Measurements from ENCODE around the gene RFX4.

RFX4 gene

GRCh38 chr12:106629797-106630659 is 47.2 kb downstream of the RFX4 start:
- no peak overlapping the region for H3K4me3 ChIP-seq (ENCODE audit: low read length)
- no peaks in the 10 kb centered on the region for H3K4me1 ChIP-seq (ENCODE audit: control insufficient read depth, insufficient read depth, low read length)
- no peak for DNase-seq (ENCODE audit: low read depth, low spot score)
- no peaks in the 10 kb centered on the region; the same call in 1 of the 2 replicates for H3K36me3 ChIP-seq (ENCODE audit: control insufficient read depth, insufficient read depth, low read length)
- WGBS (ENCODE audit: insufficient coverage, insufficient read length), result no CpG with 5 or more reads among the region's 12 CpGs
- H3K27ac ChIP-seq (ENCODE audit: low read length), result no peak overlapping the region
- no peaks in the 10 kb centered on the region for H3K27me3 ChIP-seq (ENCODE audit: control insufficient read depth, insufficient read depth, low read length)
- no peaks in the 10 kb centered on the region for H3K9me3 ChIP-seq (ENCODE audit: control insufficient read depth, insufficient read depth, low read length)

GRCh38 chr12:106631150-106631549 is 48.3 kb downstream of the RFX4 start:
- peak; percentile 2 for DNase-seq (ENCODE audit: low read depth, low spot score)
- Histone ChIP-seq H3K27me3 (ENCODE audit: control insufficient read depth, insufficient read depth, low read length) (no peaks in the 10 kb centered on the region), H3K9me3 (ENCODE audit: control insufficient read depth, insufficient read depth, low read length) (no peaks in the 10 kb centered on the region), H3K36me3 (ENCODE audit: control insufficient read depth, insufficient read depth, low read length) (no peaks in the 10 kb centered on the region; the same call in 1 of the 2 replicates), H3K4me3 (ENCODE audit: low read length) (no peak overlapping the region), H3K27ac (ENCODE audit: low read length) (no peak overlapping the region), H3K4me1 (ENCODE audit: control insufficient read depth, insufficient read depth, low read length) (no peaks in the 10 kb centered on the region)
- WGBS (ENCODE audit: insufficient coverage, insufficient read length), result no CpG with 5 or more reads among the region's 3 CpGs

GRCh38 chr12:106631797-106632196 is 49.0 kb downstream of the RFX4 start:
- WGBS (ENCODE audit: insufficient coverage, insufficient read length), result no CpG with 5 or more reads among the region's 2 CpGs
- Histone ChIP-seq H3K36me3 (ENCODE audit: control insufficient read depth, insufficient read depth, low read length) (no peaks in the 10 kb centered on the region; the same call in 1 of the 2 replicates), H3K27ac (ENCODE audit: low read length) (no peak overlapping the region), H3K4me3 (ENCODE audit: low read length) (no peak overlapping the region), H3K4me1 (ENCODE audit: control insufficient read depth, insufficient read depth, low read length) (no peaks in the 10 kb centered on the region), H3K9me3 (ENCODE audit: control insufficient read depth, insufficient read depth, low read length) (no peaks in the 10 kb centered on the region), H3K27me3 (ENCODE audit: control insufficient read depth, insufficient read depth, low read length) (no peaks in the 10 kb centered on the region)
- DNase-seq (ENCODE audit: low read depth, low spot score), result no peak

- H3K4me3 ChIP-seq (ENCODE audit: low read length), result no peak overlapping the region
- no CpG with 5 or more reads among the region's 7 CpGs for WGBS (ENCODE audit: insufficient coverage, insufficient read length)
- DNase-seq (ENCODE audit: low read depth, low spot score), result no peak
- no peaks in the 10 kb centered on the region; the same call in 1 of the 2 replicates for H3K36me3 ChIP-seq (ENCODE audit: control insufficient read depth, insufficient read depth, low read length)
- no peaks in the 10 kb centered on the region for H3K9me3 ChIP-seq (ENCODE audit: control insufficient read depth, insufficient read depth, low read length)
- H3K27me3 ChIP-seq (ENCODE audit: control insufficient read depth, insufficient read depth, low read length), result no peaks in the 10 kb centered on the region
- H3K4me1 ChIP-seq (ENCODE audit: control insufficient read depth, insufficient read depth, low read length), result no peaks in the 10 kb centered on the region
- H3K27ac ChIP-seq (ENCODE audit: low read length), result no peak overlapping the region
These were observed 50.1 kb downstream of the RFX4 start for GRCh38 chr12:106632797-106633450.

- Histone ChIP-seq H3K27me3 (ENCODE audit: control insufficient read depth, insufficient read depth, low read length) (no peaks in the 10 kb centered on the region), H3K27ac (ENCODE audit: low read length) (no peak overlapping the region), H3K36me3 (ENCODE audit: control insufficient read depth, insufficient read depth, low read length) (no peaks in the 10 kb centered on the region; the same call in 1 of the 2 replicates), H3K9me3 (ENCODE audit: control insufficient read depth, insufficient read depth, low read length) (no peaks in the 10 kb centered on the region), H3K4me3 (ENCODE audit: low read length) (no peak overlapping the region), H3K4me1 (ENCODE audit: control insufficient read depth, insufficient read depth, low read length) (no peaks in the 10 kb centered on the region)
- no CpG with 5 or more reads among the region's 1 CpG for WGBS (ENCODE audit: insufficient coverage, insufficient read length)
- DNase-seq (ENCODE audit: low read depth, low spot score), result no peak
These were observed 50.6 kb downstream of the RFX4 start for GRCh38 chr12:106633451-106633823.

- Histone ChIP-seq H3K9me3 (ENCODE audit: control insufficient read depth, insufficient read depth, low read length) (no peaks in the 10 kb centered on the region), H3K4me3 (ENCODE audit: low read length) (no peak overlapping the region), H3K36me3 (ENCODE audit: control insufficient read depth, insufficient read depth, low read length) (no peaks in the 10 kb centered on the region; the same call in 1 of the 2 replicates), H3K27me3 (ENCODE audit: control insufficient read depth, insufficient read depth, low read length) (no peaks in the 10 kb centered on the region), H3K4me1 (ENCODE audit: control insufficient read depth, insufficient read depth, low read length) (no peaks in the 10 kb centered on the region), H3K27ac (ENCODE audit: low read length) (no peak overlapping the region)
- WGBS (ENCODE audit: insufficient coverage, insufficient read length), result no CpG with 5 or more reads among the region's 7 CpGs
- DNase-seq (ENCODE audit: low read depth, low spot score), result no peak
These were observed 51.4 kb downstream of the RFX4 start for GRCh38 chr12:106634206-106634605.

- DNase-seq (ENCODE audit: low read depth, low spot score), result no peak
- no peak overlapping the region for H3K4me3 ChIP-seq (ENCODE audit: low read length)
- H3K27me3 ChIP-seq (ENCODE audit: control insufficient read depth, insufficient read depth, low read length), result no peaks in the 10 kb centered on the region
- H3K9me3 ChIP-seq (ENCODE audit: control insufficient read depth, insufficient read depth, low read length), result no peaks in the 10 kb centered on the region
- no peaks in the 10 kb centered on the region for H3K36me3 ChIP-seq (ENCODE audit: control insufficient read depth, insufficient read depth, low read length)
- H3K27ac ChIP-seq (ENCODE audit: low read length), result no peak overlapping the region
- no peaks in the 10 kb centered on the region for H3K4me1 ChIP-seq (ENCODE audit: control insufficient read depth, insufficient read depth, low read length)
- WGBS (ENCODE audit: insufficient coverage, insufficient read length), result no CpG with 5 or more reads among the region's 5 CpGs
These were observed 60.2 kb downstream of the RFX4 start for GRCh38 chr12:106643000-106643399.

- H3K27ac ChIP-seq (ENCODE audit: low read length), result no peak overlapping the region
- no peak for DNase-seq (ENCODE audit: low read depth, low spot score)
- no peak overlapping the region for H3K4me3 ChIP-seq (ENCODE audit: low read length)
- H3K9me3 ChIP-seq (ENCODE audit: control insufficient read depth, insufficient read depth, low read length), result no peaks in the 10 kb centered on the region
- no peaks in the 10 kb centered on the region for H3K4me1 ChIP-seq (ENCODE audit: control insufficient read depth, insufficient read depth, low read length)
- WGBS (ENCODE audit: insufficient coverage, insufficient read length), result no CpG with 5 or more reads among the region's 16 CpGs
- no peaks in the 10 kb centered on the region for H3K27me3 ChIP-seq (ENCODE audit: control insufficient read depth, insufficient read depth, low read length)
- H3K36me3 ChIP-seq (ENCODE audit: control insufficient read depth, insufficient read depth, low read length), result no peaks in the 10 kb centered on the region
These were observed 61.7 kb downstream of the RFX4 start for GRCh38 chr12:106644335-106645073.

- Histone ChIP-seq H3K36me3 (ENCODE audit: control insufficient read depth, insufficient read depth, low read length) (no peaks in the 10 kb centered on the region), H3K27ac (ENCODE audit: low read length) (no peak overlapping the region), H3K27me3 (ENCODE audit: control insufficient read depth, insufficient read depth, low read length) (no peaks in the 10 kb centered on the region), H3K4me3 (ENCODE audit: low read length) (no peak overlapping the region), H3K4me1 (ENCODE audit: control insufficient read depth, insufficient read depth, low read length) (no peaks in the 10 kb centered on the region), H3K9me3 (ENCODE audit: control insufficient read depth, insufficient read depth, low read length) (no peaks in the 10 kb centered on the region)
- no CpG with 5 or more reads among the region's 16 CpGs for WGBS (ENCODE audit: insufficient coverage, insufficient read length)
- DNase-seq (ENCODE audit: low read depth, low spot score), result no peak
These were observed 62.2 kb downstream of the RFX4 start for GRCh38 chr12:106645074-106645421.

GRCh38 chr12:106645465-106646330 is 62.9 kb downstream of the RFX4 start:
- no peak for DNase-seq (ENCODE audit: low read depth, low spot score)
- WGBS (ENCODE audit: insufficient coverage, insufficient read length), result no CpG with 5 or more reads among the region's 6 CpGs
- Histone ChIP-seq H3K27me3 (ENCODE audit: control insufficient read depth, insufficient read depth, low read length) (no peaks in the 10 kb centered on the region), H3K27ac (ENCODE audit: low read length) (no peak overlapping the region), H3K36me3 (ENCODE audit: control insufficient read depth, insufficient read depth, low read length) (no peaks in the 10 kb centered on the region), H3K9me3 (ENCODE audit: control insufficient read depth, insufficient read depth, low read length) (no peaks in the 10 kb centered on the region), H3K4me3 (ENCODE audit: low read length) (no peak overlapping the region), H3K4me1 (ENCODE audit: control insufficient read depth, insufficient read depth, low read length) (no peaks in the 10 kb centered on the region)
